CD14-positive monocyte (primary cell): ENCODE measurements around the gene WDR82. TPM values are rescaled to one million over a fixed set of nuclear protein-coding genes. Genes with fewer than 3 reads are reported as not detected.

ENCODE experiments used
- DNase-seq, 3 donors: peaks; one replicate each; pipeline ENCODE4 v3.0.0-alpha.2; 2011 to 2022
- H2AFZ ChIP-seq: 2 replicates; pipeline ENCODE4 v1.6.0; 2012; ENCODE audit warnings: mild to moderate bottlenecking, low read depth, low read length, inconsistent platforms; ENCODE audit not compliant: insufficient read depth, poor library complexity, severe bottlenecking
- H3K27ac ChIP-seq, 2 donors: 1 replicate in 1 of 2; 2 replicates in 1 of 2; pipeline ENCODE4 v1.5.1; 2012 to 2013; ENCODE audit warnings: low read length in 2 of 2, control low read depth in 1 of 2, inconsistent platforms in 1 of 2, low read depth in 1 of 2, mild to moderate bottlenecking in 1 of 2
- H3K27me3 ChIP-seq, 2 donors: one replicate each; pipeline versions ENCODE4 v1.6.0 to v1.6.1; 2011 to 2013; ENCODE audit warnings: low read length in 2 of 2; ENCODE audit not compliant: control insufficient read depth in 2 of 2, insufficient read depth in 2 of 2
- H3K36me3 ChIP-seq, 2 donors: replicated peaks in 1 of 2; 1 replicate in 1 of 2; 2 replicates in 1 of 2; pipeline versions ENCODE4 v1.5.1 to v1.6.1; 2012 to 2013; ENCODE audit warnings: low read length in 2 of 2, control low read depth in 1 of 2, inconsistent platforms in 1 of 2, mild to moderate bottlenecking in 1 of 2; ENCODE audit not compliant: insufficient read depth in 2 of 2, control insufficient read depth in 1 of 2
- H3K4me1 ChIP-seq, 2 donors: 1 replicate in 1 of 2; 2 replicates in 1 of 2; pipeline versions ENCODE4 v1.5.1 to v1.6.1; 2012 to 2013; ENCODE audit warnings: low read length in 2 of 2, control low read depth in 1 of 2, inconsistent platforms in 1 of 2, mild to moderate bottlenecking in 1 of 2, moderate library complexity in 1 of 2; ENCODE audit not compliant: insufficient read depth in 2 of 2, control insufficient read depth in 1 of 2
- H3K4me2 ChIP-seq: replicated peaks from 2 replicates; pipeline ENCODE3; 2012; ENCODE audit warnings: low read length, moderate library complexity, mild to moderate bottlenecking; ENCODE audit not compliant: poor library complexity, severe bottlenecking; ENCODE audit errors: extremely low read depth
- H3K4me3 ChIP-seq, 3 experiments: fragments of 200-600 bp in 1 of 3; sonication (generic) in 1 of 3; replicated peaks in 1 of 3; 1 replicate in 2 of 3; 2 replicates in 1 of 3; pipeline ENCODE4 v1.5.1; 2011 to 2013; ENCODE audit warnings: low read length in 3 of 3, mild to moderate bottlenecking in 3 of 3, control low read depth in 2 of 3, low read depth in 2 of 3, inconsistent platforms in 1 of 3, moderate library complexity in 1 of 3
- H3K79me2 ChIP-seq: 2 replicates; pipeline ENCODE4 v1.6.0; 2012; ENCODE audit warnings: mild to moderate bottlenecking, control low read depth, inconsistent platforms, low read length, moderate library complexity; ENCODE audit not compliant: insufficient read depth
- H3K9ac ChIP-seq: 2 replicates; pipeline ENCODE4 v1.6.0; 2017; ENCODE audit warnings: low read length, mild to moderate bottlenecking; ENCODE audit not compliant: insufficient read depth, poor library complexity, severe bottlenecking
- H3K9me3 ChIP-seq, 2 donors: replicated peaks in 1 of 2; 1 replicate in 1 of 2; 2 replicates in 1 of 2; pipeline versions ENCODE4 v1.5.1 to v1.6.1; 2012 to 2013; ENCODE audit warnings: low read length in 2 of 2, control low read depth in 1 of 2; ENCODE audit not compliant: control insufficient read depth in 1 of 2, insufficient read depth in 1 of 2
- H4K20me1 ChIP-seq: 2 replicates; pipeline ENCODE4 v1.6.0; 2012; ENCODE audit warnings: mild to moderate bottlenecking, low read length, control low read depth, moderate library complexity; ENCODE audit not compliant: insufficient read depth
- H3K27ac Mint-ChIP-seq, 7 donors: one replicate each; pipeline ENCODE4 v1.8.0; 2020; ENCODE audit warnings: mild to moderate bottlenecking in 7 of 7, mixed read lengths in 7 of 7, moderate library complexity in 6 of 7, inconsistent platforms in 2 of 7
- H3K27me3 Mint-ChIP-seq, 3 donors: one replicate each; pipeline ENCODE4 v1.8.0; 2021 to 2022; ENCODE audit warnings: low read depth in 3 of 3, mild to moderate bottlenecking in 3 of 3, mixed read lengths in 3 of 3, moderate library complexity in 3 of 3, inconsistent platforms in 1 of 3
- H3K36me3 Mint-ChIP-seq, 2 donors: one replicate each; pipeline ENCODE4 v1.8.0; 2020; ENCODE audit warnings: mixed read lengths in 2 of 2, inconsistent platforms in 1 of 2, mild to moderate bottlenecking in 1 of 2
- H3K4me1 Mint-ChIP-seq: one replicate; pipeline ENCODE4 v1.8.0; 2020; ENCODE audit warnings: mild to moderate bottlenecking, mixed read lengths
- H3K4me3 Mint-ChIP-seq, 2 donors: one replicate each; pipeline ENCODE4 v1.8.0; 2020; ENCODE audit warnings: mild to moderate bottlenecking in 2 of 2, mixed read lengths in 2 of 2, moderate library complexity in 1 of 2
- H3K9me3 Mint-ChIP-seq, 7 donors: one replicate each; pipeline ENCODE4 v1.8.0; 2020 to 2022; ENCODE audit warnings: mixed read lengths in 7 of 7, mild to moderate bottlenecking in 6 of 7, moderate library complexity in 6 of 7, inconsistent platforms in 2 of 7
- WGBS: methylation state at CpG from one replicate; pipeline ENCODE4 v1.1.5; 2013; ENCODE audit warnings: missing lambda C conversion rate; ENCODE audit not compliant: insufficient coverage; 5-methylcytosine and 5-hydroxymethylcytosine counted together
- intact Hi-C, 2 donors: fragments of 100-400 bp; cut with micrococcal nuclease; formaldehyde crosslinking; loops; one replicate each; pipeline versions ENCODE4 v1.15.0 to v1.15.1; 2023
- polyA plus RNA-seq, 3 donors: library from polyadenylated mRNA; depleted of rRNA in 1 of 3; unstranded in 2 of 3; stranded (reverse) in 1 of 3; fragments of 300-500 nt in 2 of 3; fragments of >200 nt in 1 of 3; fragmentation: Illumina TruSeq in 2 of 3; gene quantifications; 1 replicate in 2 of 3; 2 replicates in 1 of 3; pipeline ENCODE4 v1.2.3, GENCODE V29; 2012 to 2021
- TF ChIP-seq, protein P1 (sequence below): fragments of 200-600 bp; IDR thresholded peaks from one replicate; pipeline ENCODE4 v1.8.0; 2022; ENCODE audit warnings: antibody characterized with exemption, mild to moderate bottlenecking

The WDR82 gene
- polyA plus RNA-seq, 3 donors = 27.3 to 33.4 (median 32.3) TPM

GRCh38 chr3:52283306-52283705, 4.9 kb upstream of the WDR82 start:
- Histone ChIP-seq H3K27me3 (no peaks in the 10 kb centered on the region), H4K20me1 (no peaks in the 10 kb centered on the region), H3K9ac (no peak overlapping the region), H3K4me2 (no peak overlapping the region), H3K4me1 (peaks cover 13 to 22% of the 10 kb centered on the region in 2 donors), H2AFZ (no peak overlapping the region), H3K4me3 (no peak overlapping the region), H3K9me3 (no peaks in the 10 kb centered on the region), H3K79me2 (peaks cover 29% of the 10 kb centered on the region), H3K27ac (no peak overlapping the region), H3K36me3 (no peaks in the 10 kb centered on the region)
- intact Hi-C loops = loop anchor here in 1 of 2 donors (10.0 kb wide), 1 partner anchor 121 kb away; no protein-coding TSS in a partner anchor
- Mint-ChIP-seq H3K27ac (no peak overlapping the region), H3K36me3 (peaks cover 3 to 4% of the 10 kb centered on the region in 2 donors), H3K4me3 (no peak overlapping the region), H3K27me3 (peaks cover 0 to 5% (median 0%) of the 10 kb centered on the region in 3 donors), H3K4me1 (peaks cover 21% of the 10 kb centered on the region), H3K9me3 (no peaks in the 10 kb centered on the region)
- TF ChIP-seq, protein P1, sequence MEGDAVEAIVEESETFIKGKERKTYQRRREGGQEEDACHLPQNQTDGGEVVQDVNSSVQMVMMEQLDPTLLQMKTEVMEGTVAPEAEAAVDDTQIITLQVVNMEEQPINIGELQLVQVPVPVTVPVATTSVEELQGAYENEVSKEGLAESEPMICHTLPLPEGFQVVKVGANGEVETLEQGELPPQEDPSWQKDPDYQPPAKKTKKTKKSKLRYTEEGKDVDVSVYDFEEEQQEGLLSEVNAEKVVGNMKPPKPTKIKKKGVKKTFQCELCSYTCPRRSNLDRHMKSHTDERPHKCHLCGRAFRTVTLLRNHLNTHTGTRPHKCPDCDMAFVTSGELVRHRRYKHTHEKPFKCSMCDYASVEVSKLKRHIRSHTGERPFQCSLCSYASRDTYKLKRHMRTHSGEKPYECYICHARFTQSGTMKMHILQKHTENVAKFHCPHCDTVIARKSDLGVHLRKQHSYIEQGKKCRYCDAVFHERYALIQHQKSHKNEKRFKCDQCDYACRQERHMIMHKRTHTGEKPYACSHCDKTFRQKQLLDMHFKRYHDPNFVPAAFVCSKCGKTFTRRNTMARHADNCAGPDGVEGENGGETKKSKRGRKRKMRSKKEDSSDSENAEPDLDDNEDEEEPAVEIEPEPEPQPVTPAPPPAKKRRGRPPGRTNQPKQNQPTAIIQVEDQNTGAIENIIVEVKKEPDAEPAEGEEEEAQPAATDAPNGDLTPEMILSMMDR = no peak
- WGBS = 100% methylated on average over 1 of the region's 1 CpG
- DNase-seq = no peak

DNA sequence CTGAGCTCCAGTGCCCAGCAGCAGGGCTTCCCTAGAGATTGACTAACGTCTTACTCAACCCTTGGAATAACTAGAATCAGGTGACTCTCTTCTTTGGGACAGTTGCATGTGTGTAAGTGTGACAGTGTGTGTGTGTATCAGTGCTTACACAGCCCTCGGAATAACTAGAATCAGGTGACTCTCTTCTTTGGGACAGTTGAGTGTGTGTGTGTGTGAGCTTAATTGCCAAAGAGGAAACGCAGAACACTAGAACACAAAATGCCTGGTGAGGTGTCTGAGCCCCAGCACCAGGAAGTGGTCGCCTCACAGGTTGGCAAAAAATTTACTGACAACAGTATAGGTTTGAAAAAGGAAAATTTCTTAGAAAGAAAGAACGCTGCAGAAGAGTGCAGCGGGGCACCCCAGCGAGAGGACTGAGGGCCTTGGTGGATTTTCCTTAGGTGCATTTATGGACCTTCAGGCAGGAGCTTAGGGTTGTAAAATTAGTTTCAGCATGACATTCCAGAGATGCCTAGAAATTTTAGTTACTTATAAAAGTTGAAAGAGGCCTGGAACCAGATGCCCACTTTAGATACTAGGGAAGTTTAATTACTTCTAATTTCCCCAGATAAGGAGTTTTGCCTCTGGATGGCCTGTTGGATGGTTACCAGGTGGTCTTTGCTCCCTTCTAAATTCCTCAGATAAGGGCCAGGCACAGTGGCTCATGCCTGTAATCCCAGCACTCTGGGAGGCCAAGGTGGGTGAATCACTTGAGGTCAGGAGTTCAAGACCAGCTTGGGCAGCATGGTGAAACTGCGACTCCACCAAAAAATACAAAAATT, 3.7 kb upstream of the WDR82 start:
- Histone ChIP-seq H3K9ac (no peak overlapping the region), H4K20me1 (peaks cover 5% of the 10 kb centered on the region), H3K4me1 (peaks cover 14 to 24% of the 10 kb centered on the region in 2 donors), H3K27me3 (no peaks in the 10 kb centered on the region), H3K27ac (no peak overlapping the region), H3K79me2 (peaks cover 32% of the 10 kb centered on the region), H3K4me3 (no peak overlapping the region), H3K36me3 (no peaks in the 10 kb centered on the region), H3K9me3 (no peaks in the 10 kb centered on the region), H3K4me2 (no peak overlapping the region), H2AFZ (no peak overlapping the region)
- TF ChIP-seq, protein P1 = no peak
- Mint-ChIP-seq H3K9me3 (no peaks in the 10 kb centered on the region), H3K36me3 (peaks cover 3 to 4% of the 10 kb centered on the region in 2 donors), H3K4me1 (peaks cover 25% of the 10 kb centered on the region), H3K4me3 (no peak overlapping the region), H3K27me3 (peaks cover 0 to 5% (median 0%) of the 10 kb centered on the region in 3 donors), H3K27ac (peak overlapping the region in 2 of 7 donors; percentile 50 to 89)
- WGBS = 17% methylated on average over 7 of the region's 8 CpGs
- intact Hi-C loops = loop anchor here in 1 of 2 donors (10.0 kb wide), 1 partner anchor 123 kb away; no protein-coding TSS in a partner anchor
- peak in 1 of 3 donors; percentile 31 for DNase-seq
